Upper lobe of left lung (tissue), 6 donors: Measurements from ENCODE around the gene MBP. TPM values are rescaled to one million over a fixed set of nuclear protein-coding genes. Genes with fewer than 3 reads are reported as not detected.

Experiments used
- ATAC-seq, 2 donors: fragments of 200-7000 bp; cut with Tn5 transposase; one replicate each; pipeline ENCODE4 v1.9.1; 2022; ENCODE audit warnings: mild to moderate bottlenecking in 2 of 2, moderate library complexity in 2 of 2; ENCODE audit not compliant: low FRiP score in 2 of 2
- DNase-seq, 2 donors: peaks; one replicate each; pipeline ENCODE4 v3.0.0-alpha.2; 2019 to 2020
- H3K27ac ChIP-seq, 4 donors: fragments of 200-600 bp; sonication (generic); one replicate each; pipeline ENCODE4 v1.5.1; 2016 to 2019
- H3K27me3 ChIP-seq, 4 donors: fragments of 200-600 bp; sonication (generic); one replicate each; pipeline ENCODE4 v1.5.1; 2017 to 2019
- H3K36me3 ChIP-seq, 4 donors: fragments of 200-600 bp; sonication (generic); one replicate each; pipeline ENCODE4 v1.5.1; 2016 to 2019
- H3K4me1 ChIP-seq, 4 donors: fragments of 200-600 bp; sonication (generic); one replicate each; pipeline ENCODE4 v1.5.1; 2018 to 2019
- H3K4me3 ChIP-seq, 4 donors: fragments of 200-600 bp; sonication (generic); one replicate each; pipeline ENCODE4 v1.5.1; 2017 to 2019; ENCODE audit warnings: mild to moderate bottlenecking in 2 of 4, moderate library complexity in 1 of 4
- H3K9me3 ChIP-seq, 4 donors: fragments of 200-600 bp; sonication (generic); one replicate each; pipeline ENCODE4 v1.5.1; 2018 to 2019
- EP300 ChIP-seq, 4 donors: sonication (generic); formaldehyde crosslinking; IDR thresholded peaks; one replicate each; pipeline ENCODE4 v1.5.1; 2017; ENCODE audit warnings: antibody characterized with exemption in 4 of 4, control low read depth in 2 of 4
- POLR2A ChIP-seq, 4 donors: fragments of 450-650 bp; IDR thresholded peaks; one replicate each; pipeline ENCODE4 v1.5.1; 2016 to 2017; ENCODE audit warnings: antibody characterized with exemption in 4 of 4, mild to moderate bottlenecking in 2 of 4
- POLR2AphosphoS5 ChIP-seq, 2 donors: sonication (generic); formaldehyde crosslinking; IDR thresholded peaks; one replicate each; pipeline ENCODE4 v1.5.1; 2017; ENCODE audit warnings: antibody characterized with exemption in 2 of 2
- WGBS, 2 donors: methylation state at CpG; one replicate each; pipeline ENCODE4 v1.1.5; 2017 to 2018; 5-methylcytosine and 5-hydroxymethylcytosine counted together
- total RNA-seq, 6 donors: library from RNA; depleted of rRNA in 4 of 6; stranded (reverse); fragments of >200 nt in 4 of 6; gene quantifications; one replicate each; pipeline versions ENCODE4 v1.1.0 to v1.2.1, GENCODE V29; 2016 to 2021
- TF ChIP-seq, protein P1 (sequence below), 6 experiments: fragments of 450-650 bp in 4 of 6; fragments of 200-600 bp in 2 of 6; sonication (generic) in 2 of 6; IDR thresholded peaks; one replicate each; pipeline ENCODE4 v1.5.1; 2016 to 2019; ENCODE audit warnings: antibody characterized with exemption in 6 of 6
- donor health status: DM: no; HTN: no; CAD: no; lungs with moderate emphysema.
- donor health status: DM: no; HTN: yes; CAD: no; lungs with severe emphysema.

The MBP gene
- total RNA-seq, 6 donors from 2014 or later, result 55.5 to 87.6 (median 68.8) TPM

DNA sequence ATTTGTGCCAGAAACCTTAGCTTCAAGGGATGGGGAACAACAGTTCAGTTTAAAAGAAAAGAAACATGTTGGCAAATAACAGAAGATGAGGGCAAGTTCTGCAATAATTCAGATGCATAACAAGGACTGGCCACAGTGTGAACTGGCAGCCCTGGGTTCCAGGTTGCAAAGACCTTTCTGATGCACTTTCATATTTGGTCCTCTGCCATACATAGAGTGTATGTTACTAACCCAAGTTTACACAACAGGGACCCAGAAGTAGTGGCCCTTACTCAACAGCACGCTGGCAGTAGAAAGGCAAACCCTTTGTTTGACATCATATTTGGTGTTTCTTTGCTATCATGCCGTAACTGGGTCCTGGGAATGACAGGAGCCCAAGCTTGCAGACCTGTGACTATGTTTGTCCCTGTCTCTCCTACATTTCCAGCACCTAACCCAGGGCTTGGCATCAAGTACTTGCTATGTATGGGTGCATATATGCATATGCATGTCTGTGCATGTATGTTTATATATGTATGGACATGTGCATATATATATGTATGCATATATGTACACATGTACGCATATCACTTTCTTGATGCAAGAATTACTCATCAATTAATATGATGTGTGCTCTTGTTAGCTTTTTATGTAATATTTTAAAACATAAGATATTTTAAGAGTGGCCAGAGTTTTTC, 94.3 kb downstream of the MBP start:
- Histone ChIP-seq H3K4me3 (no peak overlapping the region), H3K36me3 (peaks cover 0 to 10% (median 4%) of the 10 kb centered on the region in 4 donors), H3K4me1 (peaks cover 0 to 15% (median 2%) of the 10 kb centered on the region in 4 donors), H3K9me3 (no peaks in the 10 kb centered on the region), H3K27me3 (no peaks in the 10 kb centered on the region), H3K27ac (no peak overlapping the region)
- no peak for ATAC-seq
- 70 to 77% methylated on average over 3 of the region's 3 CpGs for WGBS, 2 donors
- TF ChIP-seq EP300 (IDR thresholded peaks at IDR 0.05) (no peak), POLR2AphosphoS5 (IDR thresholded peaks at IDR 0.05) (no peak), POLR2A (IDR thresholded peaks at IDR 0.05) (no peak)
- TF ChIP-seq, protein P1, sequence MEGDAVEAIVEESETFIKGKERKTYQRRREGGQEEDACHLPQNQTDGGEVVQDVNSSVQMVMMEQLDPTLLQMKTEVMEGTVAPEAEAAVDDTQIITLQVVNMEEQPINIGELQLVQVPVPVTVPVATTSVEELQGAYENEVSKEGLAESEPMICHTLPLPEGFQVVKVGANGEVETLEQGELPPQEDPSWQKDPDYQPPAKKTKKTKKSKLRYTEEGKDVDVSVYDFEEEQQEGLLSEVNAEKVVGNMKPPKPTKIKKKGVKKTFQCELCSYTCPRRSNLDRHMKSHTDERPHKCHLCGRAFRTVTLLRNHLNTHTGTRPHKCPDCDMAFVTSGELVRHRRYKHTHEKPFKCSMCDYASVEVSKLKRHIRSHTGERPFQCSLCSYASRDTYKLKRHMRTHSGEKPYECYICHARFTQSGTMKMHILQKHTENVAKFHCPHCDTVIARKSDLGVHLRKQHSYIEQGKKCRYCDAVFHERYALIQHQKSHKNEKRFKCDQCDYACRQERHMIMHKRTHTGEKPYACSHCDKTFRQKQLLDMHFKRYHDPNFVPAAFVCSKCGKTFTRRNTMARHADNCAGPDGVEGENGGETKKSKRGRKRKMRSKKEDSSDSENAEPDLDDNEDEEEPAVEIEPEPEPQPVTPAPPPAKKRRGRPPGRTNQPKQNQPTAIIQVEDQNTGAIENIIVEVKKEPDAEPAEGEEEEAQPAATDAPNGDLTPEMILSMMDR (IDR thresholded peaks at IDR 0.05), result no peak
- DNase-seq, result no peak

DNA sequence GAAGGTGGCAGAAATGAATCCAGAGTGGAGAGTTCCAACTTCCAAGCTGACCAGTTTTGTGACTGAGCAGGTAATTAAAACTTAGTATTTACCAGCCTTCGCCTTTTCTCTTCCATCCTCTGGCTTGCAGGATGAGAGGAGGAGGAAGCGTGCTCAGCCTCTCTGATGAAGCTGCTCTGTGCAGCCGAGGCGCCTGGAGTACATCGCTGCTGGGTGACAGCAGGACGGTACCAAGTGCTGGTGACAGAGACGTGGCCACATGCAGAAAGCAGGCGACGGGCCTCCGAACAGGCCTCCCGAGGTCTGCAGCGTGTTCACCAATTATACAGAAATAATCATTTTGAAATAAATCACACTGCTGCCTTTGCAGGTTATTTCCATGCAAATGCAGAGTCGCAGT, 95.0 kb downstream of the MBP start:
- peak in 1 of 2 donors; percentile 37 for DNase-seq
- ATAC-seq, result no peak
- H3K4me1 ChIP-seq, result peaks cover 0 to 15% (median 2%) of the 10 kb centered on the region in 4 donors
- H3K4me3 ChIP-seq, result no peak overlapping the region
- H3K9me3 ChIP-seq, result no peaks in the 10 kb centered on the region
- H3K27ac ChIP-seq, result no peak overlapping the region
- no peaks in the 10 kb centered on the region for H3K27me3 ChIP-seq
- no peak for TF ChIP-seq EP300 (IDR thresholded peaks at IDR 0.05)
- no peak for TF ChIP-seq POLR2A (IDR thresholded peaks at IDR 0.05)
- TF ChIP-seq POLR2AphosphoS5 (IDR thresholded peaks at IDR 0.05), result no peak
- TF ChIP-seq, protein P1 (IDR thresholded peaks at IDR 0.05), result no peak
- WGBS, 2 donors, result 90% methylated on average over 10 to 13 of the region's 13 CpGs
- peaks cover 0 to 10% (median 4%) of the 10 kb centered on the region in 4 donors for H3K36me3 ChIP-seq

DNA sequence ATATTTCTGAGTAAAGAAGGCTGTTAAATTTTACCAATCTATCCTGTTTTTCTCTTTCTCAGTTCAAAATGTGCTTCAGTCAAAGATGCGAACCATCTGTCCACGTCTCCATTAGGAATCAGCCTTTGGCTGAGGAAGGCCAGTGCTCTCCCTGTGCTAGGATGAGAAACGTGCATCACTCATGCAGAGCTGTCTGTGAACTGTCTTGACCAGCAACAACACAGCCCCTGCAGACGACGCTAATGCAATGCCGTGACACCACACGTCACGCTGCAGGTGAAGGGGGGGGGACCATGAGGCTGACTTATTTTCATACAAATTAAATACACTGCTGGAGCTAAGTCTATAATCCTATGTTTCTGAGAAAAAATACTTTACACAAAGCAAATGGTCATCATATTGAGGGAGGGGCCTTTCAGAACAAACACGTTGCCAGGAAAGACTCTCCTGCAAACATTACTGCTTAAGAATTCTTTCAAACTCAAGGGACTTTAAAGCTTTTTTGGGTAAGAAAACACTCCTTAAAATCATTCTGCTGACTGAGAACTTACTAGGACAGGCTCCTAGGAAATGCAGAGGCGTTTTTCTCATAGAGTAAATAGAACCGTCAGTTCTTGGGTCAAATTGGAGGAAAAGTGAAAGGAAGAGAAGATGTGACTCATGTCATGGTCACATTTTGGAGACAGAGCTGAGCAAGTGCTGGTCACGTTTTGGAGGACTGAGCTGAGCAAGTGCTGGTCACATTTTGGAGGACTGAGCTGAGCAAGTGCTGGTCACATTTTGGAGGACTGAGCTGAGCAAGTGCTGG, 97.0 kb downstream of the MBP start:
- H3K27me3 ChIP-seq, result no peaks in the 10 kb centered on the region
- ATAC-seq, result no peak
- H3K4me1 ChIP-seq, result peaks cover 0 to 15% (median 2%) of the 10 kb centered on the region in 4 donors
- 63 to 75% methylated on average over 10 to 12 of the region's 12 CpGs for WGBS, 2 donors
- TF ChIP-seq POLR2AphosphoS5 (IDR thresholded peaks at IDR 0.05) (no peak), POLR2A (IDR thresholded peaks at IDR 0.05) (no peak), EP300 (IDR thresholded peaks at IDR 0.05) (no peak)
- TF ChIP-seq, protein P1 (IDR thresholded peaks at IDR 0.05), result no peak
- peaks cover 0 to 10% (median 8%) of the 10 kb centered on the region in 4 donors for H3K36me3 ChIP-seq
- H3K27ac ChIP-seq, result no peak overlapping the region
- no peaks in the 10 kb centered on the region for H3K9me3 ChIP-seq
- DNase-seq, result no peak
- H3K4me3 ChIP-seq, result no peak overlapping the region

DNA sequence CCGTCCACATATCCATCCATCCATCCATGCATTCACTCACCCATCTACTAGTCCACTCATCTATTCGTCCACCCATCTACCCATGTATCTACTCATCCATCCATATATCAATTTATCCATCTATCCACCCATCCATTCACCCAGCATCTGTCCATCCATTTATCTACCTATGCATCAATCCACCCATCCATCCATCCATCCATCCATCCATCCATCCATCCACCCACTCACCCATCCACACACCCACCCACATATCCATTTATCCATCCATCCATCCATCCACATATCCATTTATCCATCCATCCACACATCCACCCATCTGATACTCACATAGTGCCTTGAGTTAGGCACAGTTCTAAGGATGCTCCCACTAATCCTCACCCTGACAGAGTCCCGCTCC, 99.0 kb downstream of the MBP start:
- Histone ChIP-seq H3K4me1 (peaks cover 0 to 15% (median 2%) of the 10 kb centered on the region in 4 donors), H3K27ac (no peak overlapping the region), H3K4me3 (no peak overlapping the region), H3K36me3 (peaks cover 0 to 10% (median 8%) of the 10 kb centered on the region in 4 donors), H3K9me3 (no peaks in the 10 kb centered on the region), H3K27me3 (no peaks in the 10 kb centered on the region)
- ATAC-seq (no peak), DNase-seq (no peak)
- 97 to 99% methylated on average over 3 of the region's 3 CpGs for WGBS, 2 donors
- TF ChIP-seq POLR2A (IDR thresholded peaks at IDR 0.05), result no peak
- TF ChIP-seq, protein P1 (IDR thresholded peaks at IDR 0.05), result no peak
- no peak for TF ChIP-seq POLR2AphosphoS5 (IDR thresholded peaks at IDR 0.05)
- TF ChIP-seq EP300 (IDR thresholded peaks at IDR 0.05), result no peak
